Prostate gland (tissue), 2 donors: ENCODE data around the gene LSM2. TPM values are rescaled to one million over a fixed set of nuclear protein-coding genes. Genes with fewer than 3 reads are reported as not detected.
"Not testable (repeated sequence)": the region's sequence is repeated elsewhere in the genome, so short reads cannot be mapped to it uniquely, and the experiment has no call there.

ENCODE experiments used
- DNase-seq: peaks from one replicate; pipeline ENCODE4 v3.0.0-alpha.2; 2019; ENCODE audit warnings: low spot score
- H3K27ac ChIP-seq, 2 donors: fragments of 200-600 bp; sonication (generic); 2 replicates each; pipeline ENCODE4 v1.5.1; 2017 to 2019
- H3K27me3 ChIP-seq: fragments of 200-600 bp; sonication (generic); replicated peaks from 2 replicates; pipeline ENCODE4 v1.5.1; 2019; ENCODE audit not compliant: insufficient read depth
- H3K36me3 ChIP-seq, 2 donors: fragments of 200-600 bp; sonication (generic); 1 replicate in 1 of 2; 2 replicates in 1 of 2; pipeline versions ENCODE4 v1.5.1 to v1.8.1; 2017 to 2019
- H3K4me1 ChIP-seq: fragments of 200-600 bp; sonication (generic); replicated peaks from 2 replicates; pipeline ENCODE4 v1.5.1; 2019
- H3K4me3 ChIP-seq, 2 donors: fragments of 200-600 bp; sonication (generic); 2 replicates each; pipeline ENCODE4 v1.5.1; 2017 to 2019
- H3K9me3 ChIP-seq: fragments of 200-600 bp; sonication (generic); 2 replicates; pipeline ENCODE4 v1.5.1; 2017
- CTCF ChIP-seq, 4 experiments: fragments of 200-600 bp in 2 of 4; fragments of 450-650 bp in 2 of 4; sonication (generic) in 2 of 4; IDR thresholded peaks; 1 replicate in 3 of 4; 2 replicates in 1 of 4; pipeline ENCODE4 v1.5.1; 2016 to 2019; ENCODE audit warnings: antibody characterized with exemption in 4 of 4, mild to moderate bottlenecking in 2 of 4, moderate library complexity in 2 of 4
- POLR2A ChIP-seq: fragments of 450-650 bp; IDR thresholded peaks from one replicate; pipeline ENCODE4 v1.6.1; 2016; ENCODE audit warnings: antibody characterized with exemption, mild to moderate bottlenecking
- POLR2AphosphoS5 ChIP-seq: sonication (generic); formaldehyde crosslinking; IDR thresholded peaks from one replicate; pipeline ENCODE4 v1.6.1; 2017; ENCODE audit warnings: antibody characterized with exemption
- WGBS: methylation state at CpG from one replicate; pipeline ENCODE4 v1.1.5; 2018; 5-methylcytosine and 5-hydroxymethylcytosine counted together
- intact Hi-C: fragments of 100-400 bp; cut with DNase I; formaldehyde crosslinking; loops from one replicate; pipeline ENCODE4 v1.14.2; 2022
- total RNA-seq, 2 donors: library from RNA; depleted of rRNA; stranded (reverse); fragments of >200 nt; gene quantifications; one replicate each; pipeline ENCODE4 v1.1.0, GENCODE V29; 2016

LSM2 gene
- total RNA-seq = 10 to 100 TPM; 51.9 to 52.5 TPM

- under 1% methylated on average over 40 of the region's 51 CpGs for WGBS
- Histone ChIP-seq H3K4me3 (peak within 1 kb of the TSS; percentile 48 to 52), H3K4me1 (no peaks in the 10 kb centered on the region), H3K9me3 (no peaks in the 10 kb centered on the region), H3K27me3 (no peaks in the 10 kb centered on the region), H3K36me3 (no peaks in the 10 kb centered on the region), H3K27ac (peak within 1 kb of the TSS; percentile 93 to 95)
- DNase-seq = peak; percentile 97
- intact Hi-C loops = no loop called here
- TF ChIP-seq POLR2A (peak; percentile 97), POLR2AphosphoS5 (peak; percentile 100), CTCF (IDR thresholded peaks at IDR 0.05) (peak in 3 of 4 experiments; percentile 30 to 54 (median 49))
Measured at GRCh38 chr6:31806470-31807272, at the start of gene LSM2. TSS of gene LSM2 (minus strand) at chr6:31806966. CDS start at chr6:31806757, 209 bp downstream.

DNA sequence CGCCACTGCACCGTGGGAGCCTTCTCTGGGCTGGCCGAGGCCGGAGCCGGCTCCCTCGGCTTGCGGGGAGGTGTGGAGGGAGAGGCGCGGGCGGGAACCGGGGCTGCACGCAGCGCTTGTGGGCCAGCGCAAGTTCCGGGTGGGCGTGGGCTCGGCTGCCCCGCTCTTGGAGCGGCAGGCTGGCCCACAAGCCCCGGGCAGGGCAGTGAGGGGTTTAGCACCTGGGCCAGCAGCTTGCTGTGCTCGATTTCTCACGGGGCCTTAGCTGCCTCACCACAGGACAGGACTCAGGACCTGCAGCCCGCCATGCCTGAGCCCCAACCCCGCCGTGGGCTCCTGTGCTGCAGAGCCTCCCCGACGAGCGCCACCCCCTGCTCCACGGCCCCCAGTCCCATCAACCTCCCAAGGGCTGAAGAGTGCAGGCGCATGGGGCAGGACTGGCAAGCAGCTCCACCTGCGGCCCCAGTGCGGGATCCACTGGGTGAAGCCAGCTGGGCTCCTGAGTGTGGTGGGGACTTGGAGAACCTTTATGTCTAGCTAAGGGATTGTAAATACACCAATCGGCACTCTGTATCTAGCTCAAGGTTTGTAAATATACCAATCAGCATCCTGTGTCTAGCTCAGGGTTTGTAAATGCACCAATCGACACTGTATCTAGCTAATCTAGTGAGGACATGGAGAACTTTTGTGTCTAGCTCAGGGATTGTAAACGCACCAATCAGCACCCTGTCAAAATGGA lies 45.4 kb upstream of the LSM2 start:
- 83% methylated on average over 30 of the region's 35 CpGs for WGBS
- H3K27me3 ChIP-seq, intact Hi-C loops, H3K9me3 ChIP-seq, DNase-seq, H3K4me1 ChIP-seq, H3K4me3 ChIP-seq, H3K36me3 ChIP-seq: not testable (repeated sequence)
- H3K27ac ChIP-seq = peak overlapping the region in 1 of 2 donors; percentile 65

- Histone ChIP-seq H3K27me3 (no peaks in the 10 kb centered on the region), H3K4me3 (no peak overlapping the region), H3K27ac (peak overlapping the region in 1 of 2 donors; percentile 65), H3K36me3 (no peaks in the 10 kb centered on the region), H3K9me3 (no peaks in the 10 kb centered on the region), H3K4me1 (no peaks in the 10 kb centered on the region)
- no peak for DNase-seq
- intact Hi-C loops = no loop called here
- TF ChIP-seq CTCF (IDR thresholded peaks at IDR 0.05) (no peak), POLR2AphosphoS5 (no peak), POLR2A (no peak)
- WGBS = 70% methylated on average over 2 of the region's 2 CpGs
Measured at GRCh38 chr6:31851485-31851832, 44.7 kb upstream of the LSM2 start.

DNA sequence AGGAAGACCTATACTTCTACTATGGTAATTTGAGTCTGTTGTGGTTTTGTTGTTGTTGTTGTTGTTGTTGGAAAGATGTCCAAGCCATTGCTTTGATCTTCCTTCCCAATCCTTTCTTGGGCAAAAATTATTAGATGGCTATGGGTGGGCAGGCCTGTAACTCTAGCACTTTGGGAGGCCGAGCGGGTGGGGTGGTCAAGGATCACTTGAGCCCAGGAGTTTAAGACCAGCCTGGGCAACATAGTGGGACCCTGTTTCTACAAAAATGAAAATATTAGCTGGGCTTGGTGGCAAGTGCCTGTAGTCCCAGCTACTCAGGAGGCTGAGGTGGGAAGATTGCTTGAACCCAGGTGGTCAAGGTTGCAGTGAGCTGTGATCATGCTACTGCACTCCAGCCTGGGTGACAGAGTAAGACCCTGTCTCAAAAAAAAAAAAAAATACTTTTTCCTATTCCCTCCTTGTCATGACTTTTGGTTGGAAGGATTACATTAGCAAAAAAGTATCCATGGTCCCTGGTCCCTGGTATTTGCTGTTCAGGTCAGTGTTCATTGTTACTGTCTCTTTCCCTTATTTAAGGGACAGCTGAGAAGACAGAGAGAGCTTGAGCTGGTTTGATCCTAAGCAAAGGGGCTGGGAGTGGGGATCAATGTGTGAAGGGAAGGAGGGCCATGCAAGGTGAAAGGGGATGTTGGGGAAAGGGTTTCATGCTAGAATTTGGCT lies 44.2 kb upstream of the LSM2 start:
- no peaks in the 10 kb centered on the region for H3K4me1 ChIP-seq
- no peak for TF ChIP-seq POLR2AphosphoS5
- no peak overlapping the region for H3K27ac ChIP-seq
- H3K9me3 ChIP-seq = no peaks in the 10 kb centered on the region
- no peaks in the 10 kb centered on the region for H3K27me3 ChIP-seq
- H3K4me3 ChIP-seq = no peak overlapping the region
- WGBS = 97% methylated on average over 2 of the region's 2 CpGs
- no peak for DNase-seq
- intact Hi-C loops = no loop called here
- H3K36me3 ChIP-seq = no peaks in the 10 kb centered on the region

GRCh38 chr6:31847276-31847978 lies 40.7 kb upstream of the LSM2 start:
- intact Hi-C loops = no loop called here
- WGBS = 89% methylated on average over 2 of the region's 2 CpGs
- no peaks in the 10 kb centered on the region for H3K27me3 ChIP-seq
- no peak for DNase-seq
- no peaks in the 10 kb centered on the region for H3K9me3 ChIP-seq
- no peaks in the 10 kb centered on the region for H3K4me1 ChIP-seq
- no peak for TF ChIP-seq POLR2A
- no peak for TF ChIP-seq CTCF (IDR thresholded peaks at IDR 0.05)
- TF ChIP-seq POLR2AphosphoS5 = no peak
- H3K27ac ChIP-seq = no peak overlapping the region
- H3K36me3 ChIP-seq = no peaks in the 10 kb centered on the region
- H3K4me3 ChIP-seq = no peak overlapping the region
